Activated T-cell treated with anti-CD3 and anti-CD28 coated beads, Interleukin-2, amount 50 U/mL, for 1 hour (primary cell): Measurements from ENCODE around the gene LGALS12.
"Not testable (repeated sequence)": the region's sequence is repeated elsewhere in the genome, so short reads cannot be mapped to it uniquely, and the experiment has no call there.

Experiments
- DNase-seq: peaks from one replicate; pipeline ENCODE4 v3.0.0-alpha.2; 2020

LGALS12 gene

DNA sequence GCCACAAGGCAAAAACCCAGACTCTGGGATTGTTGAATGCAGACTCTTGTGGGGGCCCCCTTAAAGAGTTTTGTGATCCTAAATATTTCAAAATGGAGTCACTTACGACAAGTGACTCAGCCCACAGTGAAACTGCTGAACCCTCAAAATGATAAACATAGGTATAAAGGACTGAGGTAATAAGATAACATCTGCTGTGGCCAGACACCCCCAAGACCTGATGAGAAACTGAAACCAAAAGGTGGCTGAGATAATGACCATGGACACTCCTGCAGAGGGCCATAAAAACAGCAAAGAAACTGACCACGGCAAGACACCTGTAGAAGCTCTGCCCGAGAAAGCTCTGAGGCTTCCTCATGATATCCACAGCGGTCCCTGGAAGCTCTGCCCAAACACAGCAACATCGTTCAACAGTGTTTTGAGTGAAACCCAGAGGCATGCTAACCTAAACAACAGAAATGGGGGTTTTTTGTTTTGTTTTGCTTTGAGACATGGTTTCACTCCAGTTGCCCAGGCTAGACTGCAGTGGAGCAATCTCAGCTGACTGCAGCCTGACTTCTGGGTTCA lies 29.1 kb downstream of the LGALS12 start:
- DNase-seq = no peak

- DNase-seq = no peak
Measured at GRCh38 chr11:63535734-63536133, 29.9 kb downstream of the LGALS12 start.

GRCh38 chr11:63536669-63537292 lies 30.9 kb downstream of the LGALS12 start, which contains the start of gene PLAAT4:
Gene PLAAT4, plus strand, starts transcription at chr11:63536808. Its CDS starts 61 bp downstream, at chr11:63536869.
- DNase-seq = peak; percentile 40

DNA sequence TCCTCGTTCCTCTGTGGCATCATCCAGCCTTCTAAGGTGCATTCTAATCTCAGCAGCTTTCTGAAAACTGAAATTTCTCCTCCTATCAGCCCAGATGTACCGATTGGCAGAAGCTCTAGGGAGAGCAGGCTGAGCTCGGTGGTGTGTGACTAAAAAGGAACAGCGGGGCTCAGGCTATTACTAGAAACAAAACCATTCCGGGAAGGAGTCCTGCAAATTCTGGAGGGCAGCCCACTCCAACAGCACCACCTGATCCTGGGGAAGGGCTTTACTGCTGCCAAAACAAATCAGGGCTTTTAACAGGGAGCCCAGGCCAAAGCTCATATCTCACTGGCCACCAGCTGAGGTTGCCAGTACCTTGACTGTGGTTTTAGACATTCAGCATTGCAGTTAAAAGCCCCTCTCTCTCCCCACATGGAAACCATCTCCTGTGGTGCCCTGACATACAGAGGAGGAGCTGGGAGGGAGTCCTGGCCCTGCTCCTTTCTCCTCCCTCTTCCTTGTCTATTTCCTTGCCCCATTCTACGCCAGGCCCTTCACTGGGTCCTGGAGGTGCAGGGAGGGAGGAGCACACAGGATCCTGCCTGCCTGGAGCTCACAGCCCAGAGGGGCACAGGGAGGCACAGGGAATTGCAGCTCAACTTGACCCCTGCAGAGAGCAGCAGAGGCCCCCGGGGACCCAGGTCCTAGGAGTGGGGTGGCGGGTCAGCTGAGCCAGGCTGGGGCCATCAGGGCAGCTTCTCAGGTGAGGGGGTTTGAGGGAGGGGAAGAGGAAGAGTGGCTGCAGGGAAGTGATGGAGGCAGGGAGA lies 31.6 kb downstream of the LGALS12 start:
- no peak for DNase-seq

DNA sequence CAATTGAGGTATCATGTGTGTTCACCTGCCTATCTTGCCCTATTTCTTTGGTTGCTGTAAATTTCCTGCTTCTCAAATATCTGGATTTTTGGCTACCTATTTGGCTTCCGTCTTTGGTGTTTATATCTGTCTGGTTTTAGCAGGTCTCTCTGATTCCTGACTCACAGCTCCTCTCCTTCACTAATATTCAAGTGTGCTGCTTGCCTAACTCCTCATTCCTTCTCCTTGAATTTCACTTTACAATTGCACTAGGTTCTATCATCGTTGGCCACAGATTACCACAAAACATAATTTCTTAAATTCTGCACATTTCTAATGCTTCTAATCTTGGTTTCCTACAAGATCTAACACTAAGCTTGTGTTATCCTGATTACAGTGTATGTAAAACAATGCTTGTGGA lies 36.6 kb downstream of the LGALS12 start:
- not testable (repeated sequence) for DNase-seq

GRCh38 chr11:63543711-63544110 lies 37.8 kb downstream of the LGALS12 start:
- DNase-seq = no peak

- DNase-seq = no peak
Measured at GRCh38 chr11:63547061-63547460, 41.2 kb downstream of the LGALS12 start.

DNA sequence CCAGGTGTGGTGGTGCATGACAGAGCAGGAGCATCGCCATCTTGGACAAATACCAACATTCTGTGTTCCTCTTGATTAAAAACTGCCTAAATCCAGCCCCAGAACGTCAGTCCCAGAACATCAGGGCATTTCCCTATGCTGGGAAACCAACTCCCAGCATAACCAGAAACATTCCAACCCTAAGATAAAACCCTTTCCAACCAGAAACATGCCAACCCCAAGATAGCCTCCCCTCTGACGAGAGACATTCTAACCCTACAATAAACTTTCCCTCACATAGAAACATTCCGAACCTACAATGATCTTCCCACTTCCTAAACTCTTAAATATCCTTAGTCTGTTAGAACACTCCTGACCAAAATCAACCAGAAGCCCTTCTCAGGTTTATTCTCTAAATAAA lies 42.3 kb downstream of the LGALS12 start:
- DNase-seq = no peak

DNA sequence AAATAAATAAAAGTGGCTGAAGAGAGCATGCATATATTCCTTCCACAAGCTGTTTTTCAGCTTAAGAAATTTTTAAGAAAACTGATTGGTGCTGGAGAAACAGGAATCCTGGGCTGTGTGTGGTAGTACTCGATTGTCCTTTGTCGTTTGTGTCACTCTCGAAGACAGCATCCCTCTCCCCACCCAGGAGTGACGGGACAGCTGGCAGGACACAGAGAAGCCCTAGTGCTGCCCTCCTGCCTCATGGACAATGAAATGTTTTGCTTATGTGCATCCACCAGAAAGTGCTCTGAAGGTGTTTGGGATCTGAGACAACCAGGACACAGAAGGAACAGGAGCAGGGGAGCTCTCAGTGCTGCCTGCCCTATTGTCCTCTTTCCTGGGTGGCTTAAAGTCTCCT lies 43.5 kb downstream of the LGALS12 start:
- no peak for DNase-seq

- DNase-seq = not testable (repeated sequence)
Measured at GRCh38 chr11:63550156-63550700, 44.3 kb downstream of the LGALS12 start.

- no peak for DNase-seq
Measured at GRCh38 chr11:63551091-63551888, 45.4 kb downstream of the LGALS12 start.

DNA sequence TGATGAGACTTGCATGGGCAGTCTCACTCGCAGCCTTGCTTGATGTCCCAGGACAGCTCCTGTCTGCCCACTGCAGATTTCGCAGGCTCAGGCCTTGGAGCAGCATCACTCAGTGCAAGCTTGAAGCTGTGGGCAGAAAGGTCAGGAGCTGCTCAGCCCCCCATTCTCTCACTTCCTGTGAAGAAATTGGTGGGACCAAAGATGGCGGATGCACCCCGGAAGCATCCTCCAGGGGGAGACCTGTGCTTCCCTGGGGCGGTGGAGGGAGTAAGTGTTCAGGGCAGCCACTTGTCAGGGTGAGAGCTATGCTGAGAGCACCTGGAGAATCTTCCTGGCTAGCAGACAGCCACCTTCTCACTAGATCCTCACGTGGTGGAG lies 46.0 kb downstream of the LGALS12 start:
- DNase-seq = no peak

- no peak for DNase-seq
Measured at GRCh38 chr11:63552921-63553320, 47.0 kb downstream of the LGALS12 start.

DNA sequence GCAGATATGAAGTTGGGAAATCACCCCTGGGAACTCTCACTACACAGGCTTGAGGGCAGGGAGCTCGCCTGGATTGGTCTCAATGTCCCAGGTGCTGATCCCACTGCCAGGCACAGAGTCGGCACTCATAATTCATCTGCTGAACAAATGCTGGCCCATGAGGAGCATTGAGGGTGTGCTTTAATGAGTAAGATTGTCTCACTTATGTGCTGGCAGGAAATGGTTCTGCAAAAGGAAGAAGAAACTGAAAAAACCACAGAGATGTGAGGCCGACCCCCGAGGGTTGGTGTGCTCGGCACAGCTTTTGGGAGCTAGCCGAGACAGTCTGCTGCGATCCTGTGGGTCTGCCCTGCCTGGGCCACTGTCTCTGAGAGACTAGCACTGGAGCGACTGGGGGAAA lies 47.9 kb downstream of the LGALS12 start:
- peak; percentile 59 for DNase-seq

DNA sequence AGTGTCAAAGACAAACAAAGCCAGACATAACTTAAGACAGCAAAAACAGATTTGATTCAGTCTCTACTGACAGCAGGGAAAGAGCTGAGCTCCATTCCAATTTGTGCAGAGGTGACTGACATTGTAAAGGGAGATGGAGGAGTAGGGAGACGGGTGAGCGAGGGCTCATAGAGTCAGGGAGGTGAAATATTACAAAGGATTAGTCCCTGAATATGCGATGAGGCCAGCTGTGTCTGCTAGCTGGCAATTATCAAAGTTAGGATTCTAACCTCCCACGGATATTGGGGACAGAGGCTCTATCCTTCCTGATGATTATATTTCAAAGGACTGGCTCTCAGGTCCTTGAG lies 49.0 kb downstream of the LGALS12 start:
- DNase-seq = no peak

DNA sequence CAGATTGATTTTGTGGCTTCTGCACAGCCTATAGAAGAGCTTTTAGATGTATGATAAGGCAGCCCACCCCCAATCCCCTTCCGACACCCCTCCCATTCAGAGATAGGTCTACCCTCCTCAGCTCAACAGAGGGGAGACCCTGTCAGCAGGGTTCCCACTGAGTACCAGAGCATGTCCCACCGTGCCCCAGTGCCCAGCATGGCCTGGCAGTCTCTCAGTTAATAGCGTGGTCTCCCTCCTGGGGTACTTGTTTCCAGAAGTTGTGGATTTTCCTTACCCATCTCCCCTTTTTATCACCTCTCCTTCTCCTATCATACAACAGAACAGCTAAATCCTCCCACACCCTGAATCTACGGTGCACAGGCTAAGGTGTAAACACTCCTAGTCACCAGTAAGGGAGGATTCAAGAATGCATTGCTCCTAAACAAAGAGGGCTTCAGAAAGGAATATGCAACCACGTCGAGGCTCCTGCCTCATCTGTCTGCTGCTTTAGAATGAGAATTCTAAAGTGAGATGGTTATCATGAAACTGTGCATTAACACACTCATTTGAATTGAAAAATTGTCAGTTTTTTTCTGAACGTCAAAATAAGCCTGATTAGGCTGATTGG lies 50.6 kb downstream of the LGALS12 start:
- DNase-seq = no peak

- no peak for DNase-seq
Measured at GRCh38 chr11:63557570-63557969, 51.7 kb downstream of the LGALS12 start.

- DNase-seq = no peak
Measured at GRCh38 chr11:63558459-63559157, 52.7 kb downstream of the LGALS12 start.

GRCh38 chr11:63560506-63561180 lies 54.8 kb downstream of the LGALS12 start:
- peak; percentile 47 for DNase-seq

DNA sequence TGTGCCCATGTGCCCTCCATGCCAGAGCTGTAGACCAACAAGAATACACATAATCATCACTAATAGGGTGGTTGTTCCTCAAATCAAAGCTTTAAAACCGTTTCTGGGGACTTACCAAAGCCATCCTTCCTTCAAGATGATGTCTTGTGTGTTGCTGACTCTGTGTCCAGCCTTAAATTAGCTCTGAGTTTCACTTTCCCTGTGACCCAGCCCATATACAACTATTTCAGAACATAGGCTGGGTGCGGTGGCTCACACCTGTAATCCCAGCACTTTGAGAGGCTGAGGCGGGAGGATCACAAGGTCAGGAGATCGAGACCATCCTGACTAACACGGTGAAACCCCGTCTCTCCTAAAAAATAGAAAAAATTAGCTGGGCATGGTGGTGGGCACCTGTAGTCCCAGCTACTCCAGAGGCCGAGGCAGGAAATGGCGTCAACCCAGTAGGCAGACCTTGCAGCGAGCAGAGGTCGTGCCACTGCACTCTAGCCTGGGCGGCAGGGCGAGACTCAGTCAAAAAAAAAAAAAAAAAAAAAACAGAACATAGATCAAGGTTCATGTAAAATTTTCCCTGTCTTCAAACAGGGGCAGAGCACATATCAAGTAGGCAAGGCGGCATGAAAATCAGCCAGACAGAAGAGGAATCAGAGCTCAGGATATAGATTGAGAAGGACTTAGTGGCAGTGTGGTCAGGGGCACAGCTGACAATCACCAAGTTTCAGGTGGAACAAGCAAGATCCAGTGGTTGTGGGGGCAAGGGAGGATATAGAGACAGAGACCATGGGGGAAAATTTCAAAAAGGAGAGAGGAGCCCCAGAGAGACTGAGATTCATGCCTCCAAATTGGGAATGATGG lies 57.5 kb downstream of the LGALS12 start, which contains the start of gene PLAAT2:
Gene PLAAT2 (minus strand): TSS at position 179 of the 855 bp plus-strand sequence. CDS start 55 bp downstream, at position 124.
- no peak for DNase-seq
